GM18498 (cell line): Measurements from ENCODE around the gene NRXN3.

Source experiments
- ATAC-seq: cut with Tn5 transposase; IDR thresholded peaks from one replicate; pipeline ENCODE4 v1.9.1; 2021; ENCODE audit warnings: mild to moderate bottlenecking, moderate library complexity; ENCODE audit not compliant: unreplicated experiment

NRXN3 gene

GRCh38 chr14:79487632-79488031 is 1317.5 kb downstream of the NRXN3 start:
- no peak for ATAC-seq

- ATAC-seq, result no peak
Observed at GRCh38 chr14:79491161-79491560, 1321.0 kb downstream of the NRXN3 start.

GRCh38 chr14:79493081-79493645 is 1323.0 kb downstream of the NRXN3 start:
- no peak for ATAC-seq

GRCh38 chr14:79496701-79497100 is 1326.5 kb downstream of the NRXN3 start:
- no peak for ATAC-seq

GRCh38 chr14:79500489-79500888 is 1330.3 kb downstream of the NRXN3 start:
- no peak for ATAC-seq

GRCh38 chr14:79502136-79502750 is 1332.1 kb downstream of the NRXN3 start:
- ATAC-seq, result no peak

GRCh38 chr14:79502751-79503148 is 1332.6 kb downstream of the NRXN3 start:
- ATAC-seq, result no peak

- ATAC-seq, result no peak
Observed at GRCh38 chr14:79510659-79511058, 1340.5 kb downstream of the NRXN3 start.

- ATAC-seq, result no peak
Observed at GRCh38 chr14:79511146-79511545, 1341.0 kb downstream of the NRXN3 start.

- ATAC-seq, result no peak
Observed at GRCh38 chr14:79513446-79513845, 1343.3 kb downstream of the NRXN3 start.

GRCh38 chr14:79514700-79515099 is 1344.5 kb downstream of the NRXN3 start:
- ATAC-seq, result no peak

GRCh38 chr14:79515158-79515557 is 1345.0 kb downstream of the NRXN3 start:
- no peak for ATAC-seq

- no peak for ATAC-seq
Observed at GRCh38 chr14:79516009-79516408, 1345.8 kb downstream of the NRXN3 start.

- ATAC-seq, result no peak
Observed at GRCh38 chr14:79525416-79525815, 1355.2 kb downstream of the NRXN3 start.

- ATAC-seq, result no peak
Observed at GRCh38 chr14:79528828-79529416, 1358.7 kb downstream of the NRXN3 start.

- no peak for ATAC-seq
Observed at GRCh38 chr14:79530555-79530954, 1360.4 kb downstream of the NRXN3 start.

GRCh38 chr14:79534703-79535353 is 1364.7 kb downstream of the NRXN3 start:
- no peak for ATAC-seq

GRCh38 chr14:79540394-79540793 is 1370.2 kb downstream of the NRXN3 start:
- ATAC-seq, result no peak

- no peak for ATAC-seq
Observed at GRCh38 chr14:79542121-79542520, 1371.9 kb downstream of the NRXN3 start.

- ATAC-seq, result no peak
Observed at GRCh38 chr14:79543348-79543747, 1373.2 kb downstream of the NRXN3 start.

- ATAC-seq, result no peak
Observed at GRCh38 chr14:79543967-79544697, 1374.0 kb downstream of the NRXN3 start.
